HL-60/S4 (cell line): Measurements from ENCODE around the gene SIPA1L3.
"Not testable (repeated sequence)": the region's sequence is repeated elsewhere in the genome, so short reads cannot be mapped to it uniquely, and the experiment has no call there.

Experiments
- in situ Hi-C: fragments of 300-500 bp; cut with MboI; formaldehyde crosslinking; loops from 2 replicates; pipeline ENCODE4 v1.14.3; 2022; ENCODE audit warnings: low sequenced_read_pairs

The SIPA1L3 gene

DNA sequence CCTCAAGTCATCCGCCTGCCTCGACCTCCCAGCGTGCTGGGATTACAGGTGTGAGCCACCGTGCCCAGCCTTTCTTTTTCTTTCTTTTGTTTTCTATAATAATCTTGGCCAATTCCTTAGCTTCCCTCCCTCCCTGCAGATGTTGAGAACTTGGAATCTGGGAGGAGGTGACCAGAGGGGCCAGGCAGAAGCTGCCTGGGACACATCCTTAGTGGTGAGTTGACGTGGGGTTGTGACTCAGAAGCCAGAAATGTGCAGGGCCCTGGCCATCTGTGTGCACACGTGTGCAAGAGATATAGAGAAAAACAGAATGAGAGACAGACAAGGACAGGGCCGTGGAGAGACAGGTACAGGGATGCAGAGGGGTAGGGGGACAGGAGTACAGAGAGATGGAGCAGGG lies 154.3 kb downstream of the SIPA1L3 start:
- in situ Hi-C loops, result no loop called here

DNA sequence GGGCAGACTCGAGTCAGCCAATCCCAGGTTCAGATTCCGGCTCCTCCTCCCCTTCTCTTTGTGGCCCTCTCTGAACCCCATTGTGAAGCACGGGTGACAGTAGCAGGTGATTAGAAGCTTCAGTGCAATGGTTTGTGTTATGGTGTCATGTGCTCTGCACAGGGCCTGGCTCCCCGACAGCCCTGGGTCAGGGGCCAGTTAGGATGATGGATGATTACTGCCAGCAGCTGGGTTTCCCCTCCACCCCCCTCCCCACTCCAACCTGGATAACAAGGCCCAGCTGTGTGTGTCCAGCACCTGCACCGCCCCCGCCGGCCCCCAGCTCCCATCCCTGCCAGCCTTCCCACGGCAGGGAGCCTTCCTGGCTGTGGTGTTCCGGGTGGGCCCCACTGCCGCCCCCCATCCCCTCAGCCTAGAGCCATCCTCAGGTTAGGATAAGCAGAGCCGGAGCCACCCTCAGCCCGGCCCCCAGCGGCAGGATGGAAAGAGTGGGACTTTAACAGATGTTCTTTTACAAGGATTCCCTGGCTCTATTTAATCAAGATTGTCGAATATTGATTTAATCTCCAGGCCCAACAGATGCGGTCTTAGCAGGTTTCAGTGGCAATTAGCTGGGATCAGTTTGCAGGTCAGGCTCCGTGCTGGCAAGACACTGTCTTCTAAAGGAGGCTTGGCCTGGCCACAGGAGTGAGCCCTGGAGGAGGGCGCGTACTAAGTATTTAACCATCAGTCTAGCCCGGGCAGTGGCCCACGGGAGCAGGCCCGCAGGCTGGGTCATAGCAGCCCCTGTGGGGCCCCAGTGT lies 156.2 kb downstream of the SIPA1L3 start:
- in situ Hi-C loops, result no loop called here

DNA sequence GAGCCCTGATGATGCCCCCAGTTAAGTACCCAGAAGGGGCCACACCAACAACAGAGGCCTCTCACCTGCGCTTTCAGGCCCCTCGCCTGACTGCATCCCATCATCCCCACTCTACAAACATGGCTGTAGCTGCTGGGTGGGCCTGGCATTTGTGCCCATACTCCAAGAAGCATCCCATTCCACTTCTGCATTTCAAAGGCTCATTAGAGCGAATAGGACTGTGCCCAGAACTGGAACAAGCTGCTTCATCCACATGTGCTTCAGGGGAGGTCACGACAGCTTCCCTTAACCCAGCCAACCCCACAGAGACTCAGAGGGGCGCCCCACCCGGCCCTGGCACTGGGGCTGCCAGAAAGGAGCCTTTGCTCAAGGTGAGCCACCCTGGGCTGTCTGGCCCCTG lies 156.9 kb downstream of the SIPA1L3 start:
- in situ Hi-C loops, result no loop called here

DNA sequence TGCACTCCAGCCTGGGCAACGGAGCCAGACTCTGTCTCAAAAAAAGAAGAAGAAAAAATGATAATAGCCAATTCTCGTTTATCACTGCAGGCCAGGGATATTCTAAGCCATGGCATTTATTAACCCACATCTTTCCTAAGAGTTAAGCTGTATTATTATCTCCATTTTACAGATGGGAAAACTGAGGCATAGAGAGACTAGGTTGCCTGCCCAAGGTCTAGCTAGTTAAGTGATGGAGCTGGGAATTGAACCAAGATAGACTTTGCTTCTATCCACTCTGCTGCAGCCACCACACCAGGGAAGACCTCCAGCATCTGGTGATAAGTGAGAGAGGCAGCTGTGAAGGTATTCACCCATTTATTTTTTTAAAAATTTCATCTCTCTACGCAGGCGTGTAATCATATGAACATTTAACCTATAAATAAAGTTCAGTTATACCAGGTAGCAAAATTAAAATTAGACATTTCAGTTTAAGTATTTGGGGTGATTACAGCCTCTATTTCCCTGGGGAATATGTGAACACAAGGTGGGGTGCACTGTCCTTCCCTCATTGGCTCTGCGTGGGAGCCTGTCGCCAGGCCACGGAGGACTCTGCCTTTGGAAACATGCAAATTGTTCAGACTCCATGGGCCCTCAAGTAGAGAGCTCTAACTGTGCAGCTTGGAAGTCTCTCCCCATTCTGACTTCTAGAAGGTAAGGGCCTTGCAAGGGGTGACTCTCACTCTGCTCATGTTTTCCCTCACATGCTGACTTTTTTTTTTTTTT lies 157.8 kb downstream of the SIPA1L3 start:
- in situ Hi-C loops, result no loop called here

DNA sequence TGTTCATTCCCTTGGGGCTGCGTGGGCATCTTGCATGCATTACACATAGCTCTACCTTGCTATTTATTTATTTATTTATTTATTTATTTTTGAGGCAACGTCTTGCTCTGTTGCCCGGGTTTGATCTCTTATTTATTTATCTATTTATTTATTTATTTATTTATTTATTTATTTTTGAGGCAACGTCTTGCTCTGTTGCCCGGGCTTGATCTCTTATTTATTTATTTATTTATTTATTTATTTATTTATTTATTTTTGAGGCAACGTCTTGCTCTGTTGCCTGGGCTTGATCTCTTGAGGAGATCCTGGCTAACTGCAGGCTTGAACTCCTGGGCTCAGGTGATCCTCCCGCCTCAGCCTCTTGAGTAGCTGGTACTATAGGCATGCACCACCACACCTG lies 158.8 kb downstream of the SIPA1L3 start:
- in situ Hi-C loops, result not testable (repeated sequence)

DNA sequence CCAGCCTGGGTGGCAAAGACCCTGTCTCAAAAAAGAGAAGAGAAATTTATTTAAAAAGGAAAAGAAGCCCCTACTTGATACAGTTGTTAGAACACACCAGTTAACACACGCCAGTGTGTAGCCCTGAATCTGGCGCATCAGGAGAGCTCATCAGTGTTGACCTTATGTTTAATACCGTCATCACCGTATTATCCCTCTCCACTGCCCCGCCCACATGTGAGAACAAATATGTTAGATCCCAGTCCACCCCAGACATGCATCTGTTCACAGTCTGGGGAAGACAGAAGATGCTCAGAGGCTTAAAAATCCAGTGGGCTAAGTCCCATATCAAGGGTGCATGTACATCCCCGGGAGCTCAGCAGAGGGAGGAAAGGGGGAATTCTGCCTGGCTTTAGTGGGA lies 161.8 kb downstream of the SIPA1L3 start:
- in situ Hi-C loops, result no loop called here

DNA sequence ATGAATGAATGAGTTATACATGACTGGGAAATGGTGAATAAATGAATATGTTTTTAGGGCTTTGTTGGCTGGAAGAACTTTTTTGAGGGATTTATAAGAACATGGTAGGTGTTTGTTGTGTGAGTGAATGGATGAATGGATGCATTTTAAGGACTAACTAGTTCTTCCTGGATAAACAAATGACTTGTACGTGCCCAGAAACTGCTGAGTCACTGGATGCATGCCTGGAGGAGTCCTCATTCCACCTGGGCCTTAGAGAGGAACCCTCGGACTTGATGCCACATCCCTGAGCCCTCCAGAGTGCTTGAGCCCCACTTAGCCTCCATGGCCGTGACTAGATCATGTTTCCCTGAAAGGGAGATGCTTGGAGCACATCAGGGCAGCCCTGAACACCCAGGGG lies 163.6 kb downstream of the SIPA1L3 start:
- in situ Hi-C loops, result no loop called here

DNA sequence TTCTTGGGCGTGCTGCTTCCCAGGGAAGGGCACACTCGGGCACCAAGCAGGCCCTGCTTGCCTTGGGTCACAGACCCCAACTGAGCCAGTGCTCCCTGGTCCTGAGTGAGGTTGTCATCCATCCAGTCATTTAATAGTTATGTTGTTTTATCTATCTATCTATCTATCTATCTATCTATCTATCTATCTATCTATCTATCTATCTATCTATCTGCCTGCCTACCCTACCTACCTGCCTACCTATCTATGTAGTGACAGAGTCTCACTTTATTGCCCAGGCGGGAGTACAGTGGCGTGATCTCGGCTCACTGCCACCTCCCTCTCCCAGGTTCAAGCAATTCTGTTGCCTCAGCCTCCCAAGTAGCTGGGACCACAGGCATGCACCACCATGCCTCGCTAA lies 164.0 kb downstream of the SIPA1L3 start:
- in situ Hi-C loops, result not testable (repeated sequence)

DNA sequence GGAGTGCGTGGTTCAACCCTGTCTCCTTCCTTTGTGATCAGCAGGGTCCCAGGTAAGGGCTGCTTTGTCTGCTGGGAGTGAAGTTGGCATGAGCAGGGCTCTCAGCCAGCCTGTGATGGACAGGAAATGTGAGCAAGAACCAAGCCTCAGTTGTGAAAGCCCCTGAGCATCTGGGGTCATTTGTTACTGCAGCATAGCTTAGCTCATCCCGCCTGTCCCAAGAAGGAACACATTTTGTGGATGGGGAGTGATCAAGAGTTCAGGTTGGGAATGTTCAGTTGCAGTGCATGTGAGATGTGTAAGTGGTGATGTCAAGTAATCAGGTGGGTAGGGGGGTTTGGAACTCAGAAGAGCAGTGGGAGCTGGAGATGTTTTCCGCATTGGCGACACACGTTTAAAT lies 164.6 kb downstream of the SIPA1L3 start:
- in situ Hi-C loops, result no loop called here

DNA sequence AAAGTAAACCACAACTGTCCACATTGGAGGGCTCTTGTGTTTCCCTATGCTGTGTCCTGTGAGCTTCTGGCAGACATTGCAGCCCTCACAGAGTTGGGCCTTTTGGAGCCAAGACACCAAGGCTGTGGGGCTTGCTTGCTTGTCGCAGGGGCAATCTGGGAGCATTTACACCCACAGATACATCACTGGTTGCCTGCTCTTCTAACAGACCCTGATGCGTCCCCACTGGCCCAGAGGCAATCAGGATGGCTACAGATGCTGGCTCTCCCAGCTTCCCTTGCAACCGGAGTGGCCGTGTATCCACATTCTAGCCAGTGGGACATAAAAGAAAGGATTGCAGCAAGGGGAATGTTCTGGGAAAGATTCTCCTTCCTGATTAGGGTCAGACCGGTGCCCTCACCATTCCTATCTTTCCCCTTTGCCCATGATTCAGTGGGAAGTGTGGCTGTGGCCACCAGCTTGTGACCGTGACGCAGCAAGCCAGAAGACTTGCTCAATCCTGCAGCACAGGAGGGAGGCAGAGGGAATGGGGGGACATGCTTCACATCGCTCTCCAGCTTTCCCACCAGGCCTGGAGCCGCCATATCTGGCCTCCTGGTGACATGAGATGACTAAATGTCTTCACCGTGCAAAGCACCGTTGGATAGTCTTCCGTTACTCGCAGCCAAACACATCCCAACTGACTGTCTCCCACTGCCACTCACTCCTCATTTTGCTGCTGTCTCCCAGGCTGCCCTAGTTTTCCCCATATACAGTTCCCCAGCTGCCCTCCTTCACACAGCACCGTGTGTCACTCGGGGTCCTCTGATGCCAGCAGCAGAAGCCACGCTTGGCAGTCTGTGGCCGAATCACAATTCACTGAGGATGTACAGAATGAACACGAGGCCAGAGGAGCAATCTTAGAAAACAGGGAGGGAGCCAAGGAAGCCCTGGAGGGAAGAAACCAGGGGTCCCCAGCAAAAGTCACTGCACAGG lies 166.1 kb downstream of the SIPA1L3 start:
- in situ Hi-C loops, result no loop called here

DNA sequence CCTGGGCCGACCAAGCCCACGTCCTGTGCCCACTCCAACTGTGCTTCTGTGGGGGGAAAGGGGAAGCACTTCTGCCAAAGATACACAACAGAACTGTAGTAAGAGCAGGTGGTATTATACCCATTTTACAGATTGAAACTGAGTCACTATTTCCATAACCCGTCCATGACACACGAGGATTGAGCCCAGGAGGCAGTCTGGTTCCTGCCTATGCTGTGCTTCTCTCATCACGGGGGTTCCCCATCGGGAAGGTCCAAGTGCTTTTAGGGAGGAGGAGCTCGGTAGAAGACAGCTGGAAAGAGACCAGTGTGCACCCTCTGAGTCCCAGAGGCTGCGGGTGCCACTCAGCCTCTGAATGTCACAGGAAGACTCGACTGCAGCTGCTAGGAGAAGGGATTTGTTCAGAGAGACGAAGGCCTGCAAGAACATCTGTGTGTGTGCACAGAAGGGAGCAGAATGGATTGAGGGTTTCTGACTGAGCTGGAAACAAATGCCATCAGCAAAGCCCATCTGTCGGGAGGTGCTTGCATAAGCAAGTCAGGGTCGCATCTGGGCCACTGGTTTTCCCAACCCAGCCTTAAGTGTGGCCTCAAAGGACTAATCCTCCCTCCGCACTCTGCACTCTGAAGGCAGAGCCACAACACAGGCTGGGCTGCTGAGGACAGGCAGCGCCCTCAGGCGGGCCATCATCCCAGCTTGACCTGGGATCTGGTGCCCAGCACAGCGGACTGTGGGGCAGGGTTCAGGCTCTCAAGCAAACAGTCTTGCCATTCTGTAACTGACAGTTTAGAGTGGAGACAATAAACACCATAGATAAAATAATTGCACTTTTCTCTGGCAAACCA lies 167.1 kb downstream of the SIPA1L3 start:
- in situ Hi-C loops, result no loop called here

DNA sequence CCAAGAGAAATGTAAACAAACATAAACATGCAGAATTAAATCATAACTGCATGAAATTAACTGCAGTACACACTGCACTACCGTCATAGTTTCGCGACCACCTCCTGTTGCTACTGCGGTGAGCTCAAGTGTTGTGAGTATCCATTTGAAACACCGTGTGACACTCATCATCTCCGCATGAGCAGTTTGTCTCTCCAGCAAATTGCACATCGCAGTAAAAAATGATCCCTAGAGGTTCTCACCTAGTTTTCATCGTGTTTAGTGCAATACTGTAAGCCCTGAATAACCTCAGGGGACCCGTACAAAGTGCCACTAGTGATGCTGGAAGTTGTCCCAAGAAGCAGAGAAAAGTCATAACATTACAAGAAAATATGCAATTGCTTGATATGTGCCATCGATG lies 169.3 kb downstream of the SIPA1L3 start:
- in situ Hi-C loops, result loop anchor here (25.0 kb wide), 1 partner anchor 164 kb away; the partner anchor contains the start of genes SIPA1L3 and WDR87

DNA sequence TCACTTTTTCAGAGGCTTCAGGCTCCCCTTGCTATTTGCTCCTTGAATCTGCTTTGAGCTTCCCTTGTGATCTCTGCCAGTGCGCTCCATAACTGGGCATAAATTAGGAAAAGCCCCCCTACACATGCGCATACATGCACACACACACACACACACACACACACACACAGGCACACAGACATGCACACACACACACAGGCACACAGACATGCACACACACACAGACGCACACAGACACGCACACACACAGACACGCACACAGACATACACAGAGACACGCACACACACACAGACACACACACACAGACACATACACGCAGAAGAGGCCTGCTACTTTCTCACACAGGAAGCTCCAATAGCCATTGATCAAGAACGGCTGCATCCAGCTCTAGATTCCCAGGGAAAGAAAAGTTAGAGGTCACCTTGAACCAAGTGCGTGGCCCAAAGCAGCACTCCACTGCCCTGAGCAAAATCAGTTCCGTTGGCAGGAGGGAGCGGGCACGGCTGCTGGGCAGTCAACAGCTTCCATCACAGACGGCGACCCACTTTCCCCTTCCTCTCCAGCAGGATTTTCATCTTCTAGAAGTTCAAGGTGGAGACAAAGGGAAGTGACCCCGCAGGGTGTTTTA lies 171.4 kb downstream of the SIPA1L3 start:
- in situ Hi-C loops, result loop anchor here (25.0 kb wide), 1 partner anchor 166 kb away; the partner anchor contains the start of genes SIPA1L3 and WDR87

DNA sequence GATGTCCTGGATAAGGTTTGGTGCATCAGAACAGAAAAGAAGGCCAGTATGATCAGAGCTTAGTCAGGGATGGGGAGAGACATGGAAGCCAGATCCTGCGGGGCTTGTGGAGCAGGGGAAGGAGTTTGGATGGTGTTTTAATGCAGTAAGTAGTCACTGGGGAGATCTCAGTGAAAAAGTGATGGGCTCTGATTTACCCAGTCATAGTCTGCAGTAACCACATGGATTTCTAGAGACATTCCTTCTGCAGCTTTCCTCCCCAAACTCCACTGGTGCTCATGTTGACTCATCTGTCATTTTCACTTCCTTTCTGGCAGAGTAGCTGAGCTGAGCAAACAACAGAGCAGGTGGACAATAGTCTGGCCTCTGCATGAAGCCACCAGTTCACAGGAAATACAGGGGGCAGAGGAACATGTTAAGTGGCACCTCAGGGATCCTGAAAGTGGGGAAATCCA lies 172.9 kb downstream of the SIPA1L3 start:
- in situ Hi-C loops, result loop anchor here (25.0 kb wide), 1 partner anchor 168 kb away; the partner anchor contains the start of genes SIPA1L3 and WDR87

DNA sequence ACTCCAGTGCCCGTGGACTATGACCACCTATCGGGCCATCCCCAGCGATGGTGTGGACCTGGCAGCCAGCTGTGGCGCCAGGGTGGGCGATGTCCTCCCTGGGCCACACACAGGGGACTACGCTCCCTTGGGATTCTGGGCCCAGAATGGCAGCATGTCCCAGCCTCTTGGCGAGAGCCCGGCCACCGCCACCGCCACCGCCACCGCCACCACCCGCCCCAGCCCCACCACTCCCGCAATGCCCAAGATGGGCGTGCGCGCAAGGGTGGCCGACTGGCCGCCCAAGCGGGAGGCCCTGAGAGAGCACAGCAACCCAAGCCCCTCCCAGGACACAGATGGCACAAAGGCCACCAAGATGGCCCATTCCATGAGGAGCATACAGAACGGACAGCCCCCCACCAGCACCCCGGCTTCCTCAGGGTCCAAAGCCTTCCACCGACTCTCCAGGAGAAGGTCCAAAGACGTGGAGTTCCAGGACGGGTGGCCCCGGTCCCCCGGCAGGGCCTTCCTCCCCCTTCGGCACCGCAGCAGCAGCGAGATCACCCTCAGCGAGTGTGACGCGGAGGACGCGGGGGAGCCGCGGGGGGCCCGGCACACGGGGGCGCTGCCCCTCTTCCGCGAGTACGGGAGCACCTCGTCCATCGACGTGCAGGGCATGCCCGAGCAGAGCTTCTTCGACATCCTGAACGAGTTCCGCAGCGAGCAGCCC lies 174.7 kb downstream of the SIPA1L3 start:
- in situ Hi-C loops, result loop anchor here (25.0 kb wide), 1 partner anchor 169 kb away; the partner anchor contains the start of genes SIPA1L3 and WDR87

DNA sequence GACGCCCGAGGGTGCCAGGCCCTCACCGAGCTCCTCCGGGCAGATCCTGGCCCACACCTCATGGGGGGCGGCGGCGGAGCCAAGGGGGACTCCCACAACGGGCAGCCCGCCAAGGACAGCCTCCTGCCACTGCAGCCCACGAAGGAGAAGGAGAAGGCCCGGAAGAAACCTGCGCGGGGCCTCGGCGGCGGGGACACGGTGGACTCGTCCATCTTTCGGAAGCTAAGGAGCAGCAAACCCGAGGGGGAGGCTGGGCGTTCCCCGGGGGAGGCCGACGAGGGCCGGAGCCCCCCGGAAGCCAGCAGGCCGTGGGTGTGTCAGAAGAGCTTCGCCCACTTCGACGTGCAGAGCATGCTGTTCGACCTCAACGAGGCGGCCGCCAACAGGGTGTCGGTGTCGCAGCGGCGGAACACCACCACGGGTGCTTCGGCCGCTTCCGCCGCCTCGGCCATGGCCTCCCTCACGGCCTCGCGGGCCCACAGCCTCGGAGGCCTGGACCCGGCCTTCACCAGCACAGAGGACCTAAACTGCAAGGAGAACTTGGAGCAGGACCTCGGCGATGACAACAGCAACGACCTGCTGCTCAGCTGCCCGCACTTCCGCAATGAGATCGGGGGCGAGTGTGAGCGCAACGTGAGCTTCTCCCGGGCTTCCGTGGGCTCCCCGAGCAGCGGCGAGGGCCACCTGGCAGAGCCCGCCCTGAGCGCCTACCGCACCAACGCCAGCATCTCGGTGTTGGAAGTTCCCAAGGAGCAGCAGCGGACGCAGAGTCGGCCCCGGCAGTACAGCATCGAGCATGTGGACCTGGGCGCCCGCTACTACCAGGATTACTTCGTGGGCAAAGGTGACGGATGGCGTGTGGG lies 175.5 kb downstream of the SIPA1L3 start:
- in situ Hi-C loops, result loop anchor here (25.0 kb wide), 1 partner anchor 170 kb away; the partner anchor contains the start of genes SIPA1L3 and WDR87

DNA sequence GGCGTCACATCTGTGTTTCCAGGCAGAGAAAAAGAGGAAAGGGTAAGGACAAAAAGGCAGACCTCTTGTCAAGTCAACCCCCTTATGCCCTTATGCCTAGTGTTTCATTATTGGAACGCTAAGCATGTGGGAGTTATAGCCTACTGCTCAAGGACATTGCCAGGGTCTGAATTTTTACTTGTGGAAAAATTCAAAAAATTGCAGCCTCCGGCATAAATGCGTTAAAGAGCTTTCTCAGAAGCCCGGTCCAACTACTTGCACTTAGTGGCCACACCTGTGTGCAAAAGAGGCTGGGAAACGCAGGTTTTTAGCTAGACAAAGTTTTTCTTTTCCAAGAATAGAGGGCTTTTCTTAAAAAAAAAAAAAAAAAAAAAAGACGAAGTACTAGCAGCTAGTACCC lies 177.2 kb downstream of the SIPA1L3 start:
- in situ Hi-C loops, result loop anchor here (25.0 kb wide), 1 partner anchor 172 kb away; the partner anchor contains the start of genes SIPA1L3 and WDR87
